HG03439 (cell line): ENCODE data around the gene SPATA12.

Experiments
- ATAC-seq: cut with Tn5 transposase; IDR thresholded peaks from one replicate; pipeline ENCODE4 v1.9.1; 2021; ENCODE audit warnings: mild to moderate bottlenecking, moderate library complexity; ENCODE audit not compliant: unreplicated experiment

Gene SPATA12

DNA sequence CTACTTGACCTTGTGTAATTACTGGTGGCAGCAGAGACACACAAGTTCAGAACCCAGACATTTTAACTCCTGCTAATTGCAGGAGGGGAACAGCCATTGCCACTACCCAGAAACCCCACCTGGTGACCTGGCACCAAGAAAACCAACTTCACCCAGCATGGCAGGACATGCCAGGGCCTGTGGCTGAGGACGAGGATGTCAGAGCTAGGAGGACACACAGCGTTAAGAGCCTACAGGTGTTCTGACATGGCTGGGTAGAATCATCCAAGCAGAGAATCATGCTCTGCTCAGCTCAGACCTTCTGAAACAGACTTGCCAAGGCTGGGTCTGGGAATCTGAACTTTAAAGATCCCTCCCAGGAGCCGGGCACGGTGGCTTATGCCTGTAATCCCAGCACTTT is 11.7 kb upstream of the SPATA12 start:
- no peak for ATAC-seq

DNA sequence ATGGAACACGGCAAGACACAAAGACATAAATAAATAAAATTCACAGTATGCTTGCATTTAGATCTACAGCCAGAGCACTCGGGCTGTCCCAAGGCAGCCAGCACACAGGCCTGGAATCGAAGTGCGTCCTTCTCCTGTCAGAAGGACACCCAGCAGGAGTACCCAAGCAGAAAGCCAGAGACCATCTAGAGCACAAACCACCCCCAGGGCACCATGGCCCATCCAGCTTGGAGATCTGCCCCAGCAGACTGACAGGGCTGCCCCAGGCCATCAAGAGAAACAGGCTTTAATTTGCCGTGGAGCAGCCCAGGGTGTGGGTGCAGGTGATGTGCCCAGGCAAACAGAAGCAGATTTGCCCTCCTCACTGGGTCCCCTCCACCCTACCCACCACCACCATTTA is 7.8 kb upstream of the SPATA12 start:
- no peak for ATAC-seq

DNA sequence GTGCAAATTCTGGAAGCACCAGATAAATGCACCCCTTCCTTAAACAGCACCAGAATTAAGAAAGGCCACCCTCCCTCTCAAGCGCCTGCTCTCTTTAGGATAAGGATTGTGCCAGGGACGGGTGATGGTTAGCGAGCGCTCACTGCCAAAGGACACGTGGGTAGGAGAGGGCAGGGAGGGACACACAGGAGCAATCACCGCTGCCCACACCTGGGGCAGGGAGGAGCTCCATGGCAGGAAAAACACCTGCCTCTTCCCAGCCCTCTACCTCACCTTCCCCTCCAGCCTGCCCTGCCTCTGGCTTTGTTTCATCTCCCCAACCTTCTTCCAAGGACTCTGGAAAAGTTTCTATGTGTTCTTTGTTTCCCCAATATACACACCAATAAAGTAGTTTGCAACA is 7.3 kb upstream of the SPATA12 start:
- ATAC-seq = no peak

DNA sequence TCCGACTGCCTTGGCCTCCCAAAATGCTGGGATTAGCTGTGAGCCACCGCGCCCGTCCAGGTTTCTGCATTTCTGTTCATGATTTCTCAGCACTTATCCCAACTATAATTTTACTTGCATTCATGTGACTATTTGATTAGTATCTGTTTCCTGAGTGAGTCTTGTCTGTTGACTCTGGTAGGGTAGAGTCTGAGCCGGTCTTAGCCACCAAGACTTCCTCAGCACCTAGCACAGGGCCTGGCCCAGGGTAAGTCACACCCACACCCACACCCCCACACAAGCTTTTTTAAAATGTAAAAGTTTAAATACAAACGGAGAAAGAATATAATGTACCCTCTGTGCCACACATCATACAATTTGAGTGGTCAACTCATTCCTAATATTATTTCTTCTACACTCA is 3.1 kb upstream of the SPATA12 start:
- no peak for ATAC-seq

DNA sequence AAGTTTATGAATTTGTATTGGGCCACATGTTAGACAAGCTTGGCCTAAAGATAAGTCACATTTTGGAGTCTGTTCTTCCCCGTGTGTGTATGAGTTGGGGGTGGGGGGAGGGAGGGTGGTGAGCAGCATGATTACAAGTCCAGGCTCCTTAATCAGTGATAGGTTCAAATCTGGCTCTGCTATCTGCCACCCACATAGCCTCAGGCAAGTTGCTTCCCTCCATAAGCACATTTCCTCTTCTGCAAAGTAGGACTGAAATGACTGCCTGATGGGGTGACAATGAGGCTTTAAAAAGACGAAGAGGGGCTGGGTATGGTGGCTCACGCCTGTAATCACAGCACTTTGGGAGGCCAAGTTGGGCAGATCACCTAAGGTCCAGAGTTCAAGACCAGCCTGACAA is 1.1 kb upstream of the SPATA12 start:
- no peak for ATAC-seq

DNA sequence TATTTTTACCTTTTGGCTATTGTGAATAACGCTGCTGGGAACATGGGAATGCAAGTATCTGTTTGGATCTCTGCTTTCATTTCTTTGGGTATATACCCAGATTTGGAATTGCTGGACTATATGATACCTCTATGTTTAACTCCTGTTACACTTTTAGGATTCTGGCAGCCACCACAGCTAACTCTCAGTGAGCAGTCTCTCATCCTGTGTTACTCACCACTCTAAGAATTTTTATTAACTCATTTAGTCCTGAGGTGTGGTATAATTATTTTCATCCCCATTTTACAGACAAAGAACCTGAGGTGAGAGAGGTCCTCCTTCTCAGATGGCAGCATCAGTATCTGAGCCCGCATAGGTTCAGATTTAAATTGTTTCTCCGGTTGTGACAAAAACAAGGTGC is 1.1 kb downstream of the SPATA12 start:
- no peak for ATAC-seq

DNA sequence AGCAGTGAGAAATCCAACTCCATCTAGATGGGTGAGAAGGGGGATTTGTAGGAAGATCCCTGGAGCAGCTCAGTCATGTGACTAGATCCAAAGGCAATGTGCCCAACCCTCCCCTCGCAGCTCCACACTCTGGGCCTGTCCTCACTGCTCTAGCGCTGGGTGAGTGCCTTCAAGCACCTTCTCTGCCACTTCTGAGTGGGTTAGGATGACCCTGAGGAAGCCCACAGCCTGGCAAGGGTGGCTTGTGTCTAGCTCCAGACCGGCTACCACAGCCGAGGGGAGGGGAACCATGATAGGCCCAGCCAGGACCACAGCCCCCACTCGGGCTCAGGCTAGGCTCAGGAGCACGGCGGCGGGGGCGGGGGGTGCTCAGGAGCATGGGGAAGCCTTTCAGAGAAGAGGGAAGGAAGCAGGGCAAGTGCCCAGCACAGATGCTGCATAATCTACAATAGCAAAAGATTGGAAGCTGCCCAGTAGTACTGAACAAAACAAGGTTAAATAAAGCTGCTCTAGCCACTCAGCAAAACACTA is 1.7 kb downstream of the SPATA12 start:
- no peak for ATAC-seq

DNA sequence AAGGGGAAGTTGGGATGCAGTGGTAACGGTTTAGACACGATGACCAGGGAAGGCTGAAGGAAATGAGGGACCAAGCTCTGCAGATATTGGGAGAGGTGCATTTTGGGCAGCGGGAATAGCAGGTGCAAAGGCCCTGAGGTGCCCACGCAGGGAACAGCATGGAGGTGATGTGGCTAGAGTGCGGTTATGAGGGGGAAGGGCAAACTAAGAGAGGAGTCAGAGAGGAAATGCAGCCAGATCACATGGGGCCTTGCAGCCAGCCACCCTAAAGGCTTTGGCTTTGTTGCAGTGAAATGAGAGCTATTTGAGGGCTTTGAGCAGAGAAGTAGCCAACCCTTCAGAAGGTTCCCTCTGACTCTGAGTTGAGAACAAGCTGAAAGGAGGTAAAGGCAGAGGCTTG is 2.6 kb downstream of the SPATA12 start:
- ATAC-seq = no peak

DNA sequence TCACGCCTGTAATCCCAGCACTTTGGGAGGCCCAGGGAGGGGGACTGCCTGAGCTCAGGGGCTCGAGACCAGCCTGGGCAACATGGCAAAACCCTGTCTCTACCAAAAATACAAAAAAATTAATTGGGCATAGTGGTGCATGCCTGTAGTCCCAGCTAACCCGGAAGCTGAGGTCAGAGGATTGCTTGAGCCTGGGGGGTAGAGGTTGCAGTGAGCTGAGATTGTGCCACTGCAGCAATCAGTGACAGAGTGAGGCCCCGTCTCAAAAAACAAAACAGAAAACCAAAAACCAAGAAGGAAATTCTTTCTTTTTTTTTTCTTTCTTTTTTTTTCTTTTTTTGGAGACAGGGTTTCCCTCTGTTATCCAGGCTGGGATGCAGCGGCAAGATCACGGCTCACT is 3.5 kb downstream of the SPATA12 start:
- no peak for ATAC-seq

DNA sequence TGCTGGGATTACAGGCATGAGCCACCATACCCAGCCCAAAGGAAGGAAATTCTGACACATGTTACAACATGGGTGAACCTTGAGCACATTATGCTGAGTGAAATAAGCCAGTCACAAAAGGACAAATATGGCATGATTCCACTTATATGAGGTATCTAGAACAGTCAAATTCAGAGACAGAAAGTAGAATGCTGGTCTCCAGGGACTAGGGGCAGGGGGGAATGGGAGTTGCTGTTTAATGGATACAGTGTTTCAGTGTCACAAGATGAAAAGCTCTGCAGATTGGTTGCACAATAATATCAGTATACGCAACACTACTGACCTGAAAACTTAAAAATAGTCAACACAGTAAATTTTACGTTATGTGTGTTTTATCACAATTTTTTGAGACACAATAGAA is 4.1 kb downstream of the SPATA12 start:
- ATAC-seq = no peak

DNA sequence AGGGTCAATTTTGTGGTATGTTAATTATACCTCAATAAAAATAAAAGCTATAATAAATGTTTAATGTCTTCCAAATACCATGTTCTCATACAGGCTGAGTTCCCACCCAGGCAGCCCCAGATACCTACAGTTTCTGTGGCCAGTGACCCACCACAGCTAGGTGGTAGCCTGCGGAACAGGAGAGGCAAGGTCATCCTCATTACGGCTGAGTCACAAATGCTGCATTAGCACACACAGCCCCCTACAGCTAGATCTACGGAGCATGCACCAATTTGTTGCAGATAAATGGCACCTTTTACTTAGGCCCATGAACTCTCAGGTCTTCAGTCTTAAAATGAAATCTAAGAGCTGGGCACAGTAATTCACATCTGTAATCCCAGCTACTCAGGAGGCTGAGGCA is 5.1 kb downstream of the SPATA12 start:
- ATAC-seq = no peak

DNA sequence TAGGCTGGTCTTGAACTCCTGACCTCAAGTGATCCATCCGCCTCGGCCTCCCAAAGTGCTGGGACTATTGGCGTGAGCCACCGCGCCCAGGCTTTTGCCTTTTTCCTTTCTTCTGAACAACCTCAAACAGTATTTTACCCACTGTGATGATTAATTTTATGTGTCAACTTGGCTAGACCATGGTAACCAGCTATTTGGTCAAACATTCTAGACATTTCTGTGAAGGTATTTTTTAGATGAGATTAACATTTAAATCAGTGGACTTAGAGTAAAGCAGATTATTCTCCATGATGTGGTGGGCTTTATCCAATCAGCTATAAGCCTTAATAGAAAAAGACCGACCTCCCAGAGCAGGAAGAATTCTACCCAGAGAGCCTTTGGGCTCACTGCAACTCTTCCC is 6.0 kb downstream of the SPATA12 start:
- no peak for ATAC-seq

DNA sequence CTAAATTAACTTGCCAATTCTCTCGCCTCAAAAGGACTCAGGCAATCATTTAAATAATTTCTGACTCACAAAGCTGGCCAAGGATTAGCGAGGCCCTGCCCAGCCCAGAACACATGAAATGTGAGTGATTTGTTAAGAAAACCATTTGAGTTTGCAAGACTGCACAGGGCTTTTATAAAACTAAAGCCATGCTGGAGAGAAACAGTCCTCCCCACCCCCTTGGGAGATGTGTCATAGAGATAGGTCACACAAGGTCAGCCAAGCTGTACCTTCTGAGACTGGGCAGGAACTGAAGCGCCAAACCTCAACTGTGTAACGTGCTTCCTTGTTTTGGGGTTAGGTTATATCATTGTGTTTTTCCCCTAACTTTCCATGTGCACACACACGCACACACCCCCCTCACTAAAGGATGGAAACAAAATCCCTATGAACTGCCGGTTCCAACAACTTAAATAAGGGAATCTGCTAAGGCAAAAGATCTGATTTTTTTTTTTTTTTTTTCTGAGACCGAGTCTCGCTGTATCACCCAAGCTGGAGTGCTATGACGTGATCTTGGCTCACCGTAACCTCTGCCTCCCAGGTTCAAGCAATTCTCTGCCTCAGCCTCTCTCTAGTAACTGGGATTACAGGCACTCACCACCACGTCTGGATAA is 8.1 kb downstream of the SPATA12 start:
- ATAC-seq = peak; percentile 99

DNA sequence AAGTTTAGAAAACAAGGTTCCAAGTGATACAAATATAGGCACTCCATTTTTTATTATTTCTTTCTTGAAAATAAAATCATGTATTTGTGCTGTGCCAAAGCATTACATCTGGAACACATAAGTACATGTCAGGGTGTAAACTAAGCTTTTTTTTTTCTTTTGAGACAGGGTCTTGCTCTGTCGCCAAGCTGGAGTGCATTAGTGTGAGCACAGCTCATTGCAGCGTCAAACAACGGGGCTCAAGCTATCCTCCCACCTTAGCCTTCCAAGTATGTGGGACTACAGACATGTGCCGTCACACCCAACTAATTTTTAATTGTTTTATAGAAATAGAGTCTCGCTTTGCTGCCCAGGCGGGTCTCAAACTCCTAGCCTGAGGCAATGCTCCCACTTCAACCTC is 9.0 kb downstream of the SPATA12 start:
- ATAC-seq = no peak

DNA sequence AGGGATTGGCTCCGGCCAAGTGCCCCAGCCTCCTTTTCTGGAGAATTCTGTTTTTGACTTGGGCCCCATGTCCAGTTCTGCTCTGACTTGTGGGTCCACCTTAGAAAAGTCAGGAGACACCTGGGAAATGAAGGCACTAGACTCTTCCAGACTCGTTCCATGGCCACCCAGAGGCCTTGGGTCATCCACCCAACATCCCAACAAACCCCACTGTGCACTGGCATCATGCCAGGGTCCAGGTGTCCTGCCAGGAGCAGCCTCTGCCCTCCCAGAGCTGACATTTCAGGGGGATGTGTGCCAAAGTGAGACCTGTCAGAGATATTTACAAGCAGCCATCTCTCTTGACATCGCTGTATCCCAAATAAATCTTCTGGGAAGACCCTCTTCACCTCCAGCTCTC is 13.2 kb downstream of the SPATA12 start:
- no peak for ATAC-seq

DNA sequence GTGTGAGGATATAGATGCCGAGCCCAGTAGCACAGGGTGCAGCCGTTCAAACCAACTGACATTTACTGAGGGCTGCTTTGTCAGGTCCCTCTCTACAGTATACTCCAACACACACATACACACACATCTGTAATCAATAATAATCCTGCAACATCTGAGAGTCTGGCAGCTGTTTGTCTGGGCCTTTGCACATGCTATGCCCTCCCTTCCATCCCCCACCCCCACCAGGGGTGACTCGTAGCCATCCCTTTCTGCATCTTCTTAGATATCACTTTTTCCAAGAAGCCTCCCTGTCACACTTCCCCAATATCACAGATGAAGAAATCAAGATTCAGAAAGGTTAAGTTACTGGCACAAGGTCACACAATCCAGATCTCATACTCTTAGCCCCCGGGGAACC is 13.7 kb downstream of the SPATA12 start:
- ATAC-seq = no peak

DNA sequence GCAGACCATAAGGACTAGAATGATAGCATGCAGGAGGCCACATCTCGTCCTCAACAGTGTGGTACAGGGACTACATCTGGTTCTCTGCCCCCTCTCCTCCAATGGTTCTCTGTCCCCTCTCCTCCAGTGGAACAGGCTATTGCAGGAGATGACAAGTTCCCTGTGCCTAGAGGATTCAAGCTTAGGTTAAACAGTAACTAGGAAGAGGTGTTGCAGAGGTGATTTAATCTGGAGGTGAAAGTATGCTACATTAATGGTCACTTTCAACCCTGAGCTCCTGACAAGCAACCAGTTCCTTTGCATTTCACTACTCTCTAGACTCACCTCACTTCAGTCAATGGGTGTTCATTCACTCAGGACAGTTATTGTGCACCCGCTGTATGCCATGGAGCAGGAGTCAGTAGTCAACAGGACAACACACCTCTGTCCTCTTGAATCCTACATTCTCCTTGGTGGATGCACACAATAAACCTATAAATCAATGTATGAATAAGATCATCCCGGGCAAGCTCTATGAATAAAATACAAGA is 16.0 kb downstream of the SPATA12 start:
- ATAC-seq = no peak

DNA sequence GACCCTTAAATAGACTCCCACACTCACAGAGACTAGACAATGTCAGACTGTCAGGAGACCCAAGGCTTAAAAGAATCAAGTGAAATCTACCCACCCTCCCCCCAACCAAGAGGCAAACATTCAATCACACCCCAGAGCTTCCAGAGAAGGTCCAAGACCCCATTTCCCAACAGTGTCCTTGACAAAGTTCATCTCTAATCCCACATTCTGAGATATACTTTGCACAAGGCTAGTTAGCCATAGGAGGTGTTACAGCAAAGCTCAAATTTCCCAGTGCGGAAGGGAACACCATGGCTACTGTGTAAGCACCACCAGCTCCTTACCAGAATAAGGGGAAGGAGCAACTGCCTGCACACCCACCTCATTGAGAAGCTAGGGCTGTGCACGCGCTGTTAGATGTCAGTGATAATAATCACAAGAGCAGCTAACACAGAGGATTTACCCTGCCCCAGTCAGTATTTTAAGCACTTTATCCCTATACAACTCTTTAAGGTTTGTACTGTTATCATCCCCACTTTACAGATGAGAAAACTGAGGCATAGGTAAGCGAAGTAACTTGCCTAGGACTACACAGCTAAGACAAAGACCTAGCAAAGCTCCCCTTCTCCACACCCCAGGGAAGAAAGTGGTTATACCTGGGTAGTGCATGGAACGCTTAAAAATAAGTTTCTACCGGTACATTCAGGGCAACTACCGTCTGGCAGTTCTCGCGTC is 17.3 kb downstream of the SPATA12 start:
- no peak for ATAC-seq

DNA sequence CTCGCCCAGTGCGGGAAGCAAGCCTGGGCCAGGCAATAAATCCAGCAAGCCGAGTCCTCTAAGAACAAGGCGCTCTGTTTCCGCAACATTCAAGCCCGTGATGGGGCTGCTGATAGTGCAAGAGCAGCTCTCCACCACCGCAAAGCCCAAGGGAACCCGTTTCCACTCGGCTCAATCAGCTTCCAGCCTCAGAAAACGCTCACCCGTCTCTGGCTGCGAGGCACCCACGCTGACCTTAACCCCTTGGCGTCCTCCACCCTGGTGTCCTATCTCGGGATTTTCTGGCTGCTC is 17.8 kb downstream of the SPATA12 start:
- no peak for ATAC-seq

DNA sequence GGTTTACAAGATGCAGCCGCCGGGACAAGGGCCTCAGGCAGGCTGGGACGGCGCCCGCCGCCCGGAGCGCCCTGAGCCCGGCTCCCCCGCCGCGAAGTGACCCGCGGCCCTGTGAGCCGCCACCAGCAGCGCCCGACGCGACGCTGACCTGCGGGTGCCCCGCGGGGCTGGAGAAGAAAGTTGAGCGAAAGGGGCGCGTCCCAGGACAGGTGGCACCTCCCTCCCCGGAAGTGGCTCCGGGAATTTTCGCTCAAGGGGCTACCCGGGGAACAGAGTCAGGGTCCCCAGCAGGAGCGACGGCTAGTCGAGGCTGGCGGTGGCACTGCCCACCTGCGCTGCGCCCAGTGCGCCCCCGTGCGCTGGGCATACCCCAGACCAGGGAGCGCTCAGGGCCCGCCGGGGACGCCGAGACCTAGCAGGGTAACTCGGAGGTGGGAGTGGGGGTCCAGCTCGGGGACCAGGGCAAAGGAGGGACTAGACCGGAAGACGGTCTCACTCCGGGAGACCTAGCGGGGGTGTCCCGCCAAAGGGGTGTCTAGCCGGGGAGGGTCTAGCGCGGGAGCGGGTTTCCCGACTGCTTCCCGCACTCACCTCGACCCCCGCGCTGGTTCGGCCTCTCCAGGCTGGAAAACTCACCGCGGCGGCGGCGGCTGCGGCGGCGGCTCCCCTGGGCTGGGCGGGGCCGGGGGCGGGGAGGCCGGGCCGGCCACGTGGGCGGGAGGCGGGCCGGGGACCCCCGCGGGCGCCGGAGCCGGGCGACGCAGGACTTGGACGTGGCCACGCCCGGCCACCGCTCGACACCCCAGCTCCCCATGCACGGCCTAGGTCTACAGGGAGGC is 18.4 kb downstream of the SPATA12 start:
- ATAC-seq = no peak

DNA sequence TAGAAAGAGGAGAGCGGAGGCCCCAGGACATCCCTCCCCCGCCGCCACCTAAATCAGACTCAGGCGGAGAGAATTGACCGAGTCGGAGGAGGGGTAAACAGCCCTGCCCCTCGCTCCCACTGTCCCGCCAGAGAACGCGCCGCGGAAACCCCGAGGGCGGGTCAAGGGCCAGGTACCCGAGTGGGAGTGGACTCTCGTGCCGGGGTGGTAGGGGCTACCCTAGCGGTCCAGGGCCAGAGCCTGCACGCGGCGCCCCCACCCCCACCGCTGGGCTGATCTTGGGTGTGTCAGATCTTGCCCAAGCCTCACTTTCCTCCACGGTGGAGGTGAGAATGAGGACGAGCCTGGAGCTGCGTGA is 19.0 kb downstream of the SPATA12 start:
- ATAC-seq = no peak

DNA sequence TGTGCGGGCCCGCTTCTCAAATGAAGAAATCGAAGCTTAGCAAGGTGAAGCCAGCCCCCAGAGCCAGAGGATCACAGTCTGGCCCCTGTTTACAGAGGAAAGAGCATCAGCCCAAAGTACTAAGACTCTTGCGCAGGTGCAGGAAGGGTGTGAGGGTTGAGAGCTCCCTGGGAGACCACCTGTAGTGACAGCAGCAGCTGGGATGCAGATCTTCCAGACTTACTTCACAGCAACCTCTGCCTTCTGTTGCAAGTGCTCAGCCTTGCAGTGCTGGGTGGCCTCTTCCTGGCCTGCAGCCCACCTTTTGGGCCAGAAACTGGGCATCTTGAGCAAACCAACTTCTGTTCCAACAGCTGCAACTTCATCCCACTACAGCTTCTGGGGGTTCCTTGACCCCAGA is 19.7 kb downstream of the SPATA12 start:
- ATAC-seq = no peak
